Naive thymus-derived CD4-positive, alpha-beta T cell (primary cell): ENCODE measurements around the gene WTIP. TPM values are rescaled to one million over a fixed set of nuclear protein-coding genes. Genes with fewer than 3 reads are reported as not detected.
"Not testable (repeated sequence)": the region's sequence is repeated elsewhere in the genome, so short reads cannot be mapped to it uniquely, and the experiment has no call there.

Experiments
- ATAC-seq: fragments of 150-1000 bp; cut with Tn5 transposase; 2 replicates; pipeline ENCODE4 v1.10.0; 2021; ENCODE audit warnings: mild to moderate bottlenecking, moderate library complexity
- CTCF ChIA-PET: fragments of 350-600 bp; sonication (Branson Sonifier 250); formaldehyde crosslinking; loops from one replicate; lab custom pipeline; 2021; ENCODE audit warnings: antibody characterized with exemption; lab: Charles Lee
- POLR2A ChIA-PET: fragments of 350-600 bp; sonication (Branson Sonifier 250); formaldehyde crosslinking; loops from one replicate; lab custom pipeline; 2021; ENCODE audit warnings: antibody characterized with exemption, inconsistent platforms; lab: Charles Lee
- DNase-seq, 9 donors: peaks; one replicate each; pipeline versions ENCODE4 v3.0.0 to v3.0.0-alpha.2; 2020 to 2022; ENCODE audit warnings: mixed read lengths in 1 of 9
- H3K27ac ChIP-seq: one replicate; pipeline ENCODE4 v1.7.0; 2013; ENCODE audit warnings: mild to moderate bottlenecking, low read depth, low read length, moderate library complexity
- H3K27me3 ChIP-seq, 2 donors: one replicate each; pipeline ENCODE4 v1.7.0; 2013; ENCODE audit warnings: low read length in 2 of 2, mild to moderate bottlenecking in 2 of 2, moderate library complexity in 2 of 2; ENCODE audit not compliant: control insufficient read depth in 2 of 2, insufficient read depth in 2 of 2
- H3K36me3 ChIP-seq, 3 experiments: 1 replicate in 2 of 3; 2 replicates in 1 of 3; pipeline ENCODE4 v1.7.0; 2013; ENCODE audit warnings: low read length in 3 of 3, mild to moderate bottlenecking in 3 of 3, moderate library complexity in 1 of 3; ENCODE audit not compliant: insufficient read depth in 3 of 3, control insufficient read depth in 2 of 3
- H3K4me1 ChIP-seq, 2 donors: one replicate each; pipeline ENCODE4 v1.7.0; 2013; ENCODE audit warnings: low read length in 2 of 2, mild to moderate bottlenecking in 2 of 2, moderate library complexity in 1 of 2; ENCODE audit not compliant: control insufficient read depth in 2 of 2, insufficient read depth in 2 of 2
- H3K4me3 ChIP-seq: 2 replicates; pipeline ENCODE4 v1.7.0; 2013; ENCODE audit warnings: mild to moderate bottlenecking, low read length
- H3K9me3 ChIP-seq, 3 experiments: 1 replicate in 2 of 3; 2 replicates in 1 of 3; pipeline ENCODE4 v1.7.0; 2013; ENCODE audit warnings: low read length in 3 of 3; ENCODE audit not compliant: control insufficient read depth in 2 of 3
- H3K27ac Mint-ChIP-seq, 9 donors: one replicate each; pipeline ENCODE4 v1.8.0; 2020 to 2022; ENCODE audit warnings: mixed read lengths in 9 of 9, mild to moderate bottlenecking in 8 of 9, moderate library complexity in 5 of 9, inconsistent platforms in 2 of 9
- H3K27me3 Mint-ChIP-seq, 5 donors: one replicate each; pipeline ENCODE4 v1.8.0; 2021 to 2022; ENCODE audit warnings: mixed read lengths in 5 of 5, mild to moderate bottlenecking in 1 of 5
- H3K36me3 Mint-ChIP-seq, 5 donors: one replicate each; pipeline ENCODE4 v1.8.0; 2020 to 2022; ENCODE audit warnings: mixed read lengths in 5 of 5, mild to moderate bottlenecking in 3 of 5, inconsistent platforms in 1 of 5
- H3K4me1 Mint-ChIP-seq, 7 donors: one replicate each; pipeline ENCODE4 v1.8.0; 2020 to 2022; ENCODE audit warnings: mixed read lengths in 7 of 7, mild to moderate bottlenecking in 3 of 7, inconsistent platforms in 1 of 7
- H3K4me3 Mint-ChIP-seq, 10 donors: one replicate each; pipeline ENCODE4 v1.8.0; 2020 to 2022; ENCODE audit warnings: mild to moderate bottlenecking in 10 of 10, mixed read lengths in 10 of 10, moderate library complexity in 6 of 10, inconsistent platforms in 2 of 10
- H3K9me3 Mint-ChIP-seq, 11 donors: one replicate each; pipeline ENCODE4 v1.8.0; 2020 to 2022; ENCODE audit warnings: mixed read lengths in 11 of 11, mild to moderate bottlenecking in 4 of 11, inconsistent platforms in 1 of 11, moderate library complexity in 1 of 11
- intact Hi-C, 2 donors: fragments of 100-400 bp; cut with micrococcal nuclease; formaldehyde crosslinking; loops; one replicate each; pipeline ENCODE4 v1.15.1; 2023
- polyA plus RNA-seq, 2 donors: library from polyadenylated mRNA; unstranded; fragments of 300-500 nt; fragmentation: Illumina TruSeq; gene quantifications; one replicate each; pipeline ENCODE4 v1.2.3, GENCODE V29; 2021
- total RNA-seq, 6 experiments: library from RNA in 5 of 6; stranded (reverse) in 5 of 6; gene quantifications; 1 replicate in 5 of 6; 2 replicates in 1 of 6; pipeline ENCODE4 v1.2.3 and lab custom pipeline; 2021 to 2026

The WTIP gene
- total and polyA plus RNA-seq, 7 experiments from 2014 or later = 0.08 to 0.77 (median 0.22) TPM; not detected in 2

- intact Hi-C loops = no loop called here
- Histone ChIP-seq H3K27ac (no peak overlapping the region), H3K27me3 (no peaks in the 10 kb centered on the region), H3K4me1 (peaks cover 0 to 4% of the 10 kb centered on the region in 2 donors), H3K36me3 (peaks cover 20 to 75% (median 42%) of the 10 kb centered on the region in 3 experiments), H3K4me3 (no peak overlapping the region), H3K9me3 (no peaks in the 10 kb centered on the region)
- Mint-ChIP-seq H3K9me3 (no peaks in the 10 kb centered on the region), H3K36me3 (peaks cover 11 to 55% (median 26%) of the 10 kb centered on the region in 5 donors), H3K27ac (peak overlapping the region in 2 of 9 donors; percentile 2 to 3), H3K4me1 (peaks cover 0 to 11% (median 2%) of the 10 kb centered on the region in 7 donors), H3K27me3 (no peaks in the 10 kb centered on the region), H3K4me3 (no peak overlapping the region)
- ATAC-seq (no peak), DNase-seq (no peak)
- ChIA-PET POLR2A (no interaction called here), CTCF (no interaction called here)
Measured at GRCh38 chr19:34454685-34455084, 26.9 kb upstream of the WTIP start.

GRCh38 chr19:34455783-34456480, 25.6 kb upstream of the WTIP start:
- H3K27me3 ChIP-seq, H3K4me3 ChIP-seq, ATAC-seq, H3K4me3 Mint-ChIP-seq, H3K27me3 Mint-ChIP-seq, POLR2A ChIA-PET, H3K27ac ChIP-seq, intact Hi-C loops, H3K4me1 ChIP-seq, H3K9me3 Mint-ChIP-seq, H3K27ac Mint-ChIP-seq, H3K9me3 ChIP-seq, DNase-seq: not testable (repeated sequence)
- peaks cover 25 to 77% (median 48%) of the 10 kb centered on the region in 3 experiments for H3K36me3 ChIP-seq
- Mint-ChIP-seq H3K4me1 (peaks cover 0 to 12% (median 6%) of the 10 kb centered on the region in 7 donors), H3K36me3 (peaks cover 8 to 59% (median 27%) of the 10 kb centered on the region in 5 donors)
- CTCF ChIA-PET = interaction anchor here (0.9 kb wide), 1 partner anchor 15 kb away, joined by 3 read pairs; no protein-coding TSS in a partner anchor

- H3K36me3 Mint-ChIP-seq = peaks cover 23 to 66% (median 40%) of the 10 kb centered on the region in 5 donors
- CTCF ChIA-PET = no interaction called here
Measured at GRCh38 chr19:34457446-34457845, 24.1 kb upstream of the WTIP start.

GRCh38 chr19:34458677-34459076, 22.9 kb upstream of the WTIP start:
- H3K27me3 ChIP-seq = no peaks in the 10 kb centered on the region
- ChIA-PET CTCF (no interaction called here), POLR2A (no interaction called here)
- H3K9me3 ChIP-seq = no peaks in the 10 kb centered on the region
- Mint-ChIP-seq H3K4me3 (no peak overlapping the region), H3K27me3 (no peaks in the 10 kb centered on the region), H3K9me3 (no peaks in the 10 kb centered on the region), H3K36me3 (peaks cover 23 to 59% (median 33%) of the 10 kb centered on the region in 5 donors), H3K27ac (peak overlapping the region in 2 of 9 donors; percentile 78 to 79), H3K4me1 (peaks cover 0 to 24% (median 7%) of the 10 kb centered on the region in 7 donors)
- no peaks in the 10 kb centered on the region for H3K4me1 ChIP-seq
- peaks cover 39 to 80% (median 53%) of the 10 kb centered on the region in 3 experiments for H3K36me3 ChIP-seq
- intact Hi-C loops = no loop called here
- ATAC-seq (no peak), DNase-seq (no peak)
- H3K4me3 ChIP-seq = no peak overlapping the region
- H3K27ac ChIP-seq = no peak overlapping the region

More at GRCh38 chr19:34457446-34457845, 24.1 kb upstream of the WTIP start:
- DNase-seq (no peak), ATAC-seq (no peak)
- no peaks in the 10 kb centered on the region for H3K27me3 Mint-ChIP-seq
- no peaks in the 10 kb centered on the region for H3K9me3 Mint-ChIP-seq
- Histone ChIP-seq H3K27ac (no peak overlapping the region), H3K4me1 (peaks cover 0 to 4% of the 10 kb centered on the region in 2 donors), H3K4me3 (no peak overlapping the region), H3K9me3 (no peaks in the 10 kb centered on the region), H3K27me3 (no peaks in the 10 kb centered on the region), H3K36me3 (peaks cover 39 to 81% (median 53%) of the 10 kb centered on the region in 3 experiments)
- intact Hi-C loops = no loop called here
- POLR2A ChIA-PET = no interaction called here
- no peak overlapping the region for H3K4me3 Mint-ChIP-seq
- peak overlapping the region in 1 of 9 donors; percentile 40 for H3K27ac Mint-ChIP-seq
- H3K4me1 Mint-ChIP-seq = peaks cover 0 to 24% (median 7%) of the 10 kb centered on the region in 7 donors

GRCh38 chr19:34459614-34460013, 21.9 kb upstream of the WTIP start:
- DNase-seq = no peak
- no peaks in the 10 kb centered on the region for H3K27me3 ChIP-seq
- H3K4me3 ChIP-seq = no peak overlapping the region
- H3K9me3 ChIP-seq = no peaks in the 10 kb centered on the region
- H3K27ac ChIP-seq = no peak overlapping the region
- intact Hi-C loops = no loop called here
- peaks cover 23 to 51% (median 33%) of the 10 kb centered on the region in 5 donors for H3K36me3 Mint-ChIP-seq
- POLR2A ChIA-PET = no interaction called here
- H3K4me3 Mint-ChIP-seq = no peak overlapping the region
- peaks cover 33 to 79% (median 51%) of the 10 kb centered on the region in 3 experiments for H3K36me3 ChIP-seq
- peak overlapping the region in 4 of 9 donors; percentile 20 to 92 (median 30) for H3K27ac Mint-ChIP-seq
- H3K9me3 Mint-ChIP-seq = no peaks in the 10 kb centered on the region
- H3K4me1 Mint-ChIP-seq = peaks cover 0 to 24% (median 7%) of the 10 kb centered on the region in 7 donors
- ATAC-seq = no peak
- no peaks in the 10 kb centered on the region for H3K4me1 ChIP-seq
- no peaks in the 10 kb centered on the region for H3K27me3 Mint-ChIP-seq
- CTCF ChIA-PET = interaction anchor here (1.2 kb wide), 1 partner anchor 239 kb away, joined by 6 read pairs; no protein-coding TSS in a partner anchor

GRCh38 chr19:34461375-34462100, 20.0 kb upstream of the WTIP start:
- Mint-ChIP-seq H3K36me3 (peaks cover 23 to 56% (median 40%) of the 10 kb centered on the region in 5 donors), H3K4me3 (no peak overlapping the region), H3K27ac (peak overlapping the region in 8 of 9 donors; percentile 22 to 70 (median 48)), H3K9me3 (no peaks in the 10 kb centered on the region), H3K27me3 (no peaks in the 10 kb centered on the region), H3K4me1 (peaks cover 0 to 24% (median 7%) of the 10 kb centered on the region in 7 donors)
- ChIA-PET CTCF (no interaction called here), POLR2A (no interaction called here)
- intact Hi-C loops = no loop called here
- no peaks in the 10 kb centered on the region for H3K27me3 ChIP-seq
- peaks cover 24 to 89% (median 51%) of the 10 kb centered on the region in 3 experiments for H3K36me3 ChIP-seq
- H3K4me1 ChIP-seq = no peaks in the 10 kb centered on the region
- no peak overlapping the region for H3K27ac ChIP-seq
- no peak for ATAC-seq
- DNase-seq = no peak
- no peak overlapping the region for H3K4me3 ChIP-seq
- H3K9me3 ChIP-seq = no peaks in the 10 kb centered on the region
